NCI-H226 (cell line): ENCODE measurements around the gene ROS1.
A peak's percentile ranks its signal among the peaks of the same experiment; 100 is the strongest.
"Not testable (repeated sequence)": the region's sequence is repeated elsewhere in the genome, so short reads cannot be mapped to it uniquely, and the experiment has no call there.

Experiments used
- DNase-seq: peaks from one replicate; pipeline ENCODE4 v3.0.0-alpha.2; 2015

The ROS1 gene

DNA sequence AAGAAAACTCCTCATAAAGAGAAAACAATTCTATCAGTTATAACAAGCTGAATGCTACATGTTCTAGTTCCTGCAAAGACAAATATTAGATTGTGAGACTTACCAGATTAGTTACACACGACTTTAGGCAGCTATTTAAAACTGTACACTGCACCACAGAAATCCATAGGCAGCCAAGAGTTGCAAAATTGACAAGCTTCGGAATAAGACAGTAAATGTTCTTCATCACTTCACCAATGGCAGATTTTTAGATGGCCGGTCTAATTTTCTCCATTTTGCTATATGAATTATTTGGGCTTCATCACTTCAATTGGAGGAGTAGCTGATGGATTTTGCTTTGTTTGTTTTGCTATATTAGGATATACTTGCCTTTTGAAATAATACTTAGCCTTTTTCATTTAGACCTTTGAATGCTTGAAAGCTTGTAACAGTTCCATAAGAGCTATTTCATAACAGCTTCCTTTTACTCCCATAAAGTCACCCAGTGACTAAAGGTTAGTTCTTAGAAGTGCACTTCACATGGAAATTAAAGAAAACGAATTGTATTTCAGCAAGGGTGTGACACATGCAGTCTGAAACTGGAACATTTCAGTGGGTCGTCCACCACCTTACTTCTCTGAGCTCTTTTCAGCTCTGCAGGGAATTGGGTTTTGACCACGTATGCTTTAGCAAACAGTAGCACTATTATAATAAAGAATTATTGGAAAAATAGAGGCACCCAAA lies at the start of gene ROS1:
ROS1 (minus strand) TSS at position 512 of the 723 bp plus-strand sequence; CDS start at position 226, 286 bp downstream.
- DNase-seq = no peak

DNA sequence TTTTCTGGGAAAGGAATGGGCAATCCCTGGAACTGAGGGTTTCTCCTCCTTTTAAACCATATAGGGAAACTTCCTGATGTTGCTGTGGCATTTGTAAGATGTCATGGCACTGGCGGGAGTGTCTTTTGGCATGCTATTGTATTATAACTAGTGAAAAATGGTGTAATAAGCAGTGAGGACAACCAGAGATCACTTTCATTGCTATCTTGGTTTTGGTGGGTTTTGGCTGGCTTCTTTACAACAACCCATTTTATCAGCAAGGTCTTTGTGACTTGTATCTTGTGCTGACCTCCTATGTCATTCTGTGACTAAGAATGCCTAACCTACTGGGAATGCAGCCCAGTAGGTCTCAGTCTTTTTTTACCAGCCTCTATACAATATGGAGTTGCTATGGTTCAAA lies 47.7 kb upstream of the ROS1 start:
- DNase-seq = no peak

DNA sequence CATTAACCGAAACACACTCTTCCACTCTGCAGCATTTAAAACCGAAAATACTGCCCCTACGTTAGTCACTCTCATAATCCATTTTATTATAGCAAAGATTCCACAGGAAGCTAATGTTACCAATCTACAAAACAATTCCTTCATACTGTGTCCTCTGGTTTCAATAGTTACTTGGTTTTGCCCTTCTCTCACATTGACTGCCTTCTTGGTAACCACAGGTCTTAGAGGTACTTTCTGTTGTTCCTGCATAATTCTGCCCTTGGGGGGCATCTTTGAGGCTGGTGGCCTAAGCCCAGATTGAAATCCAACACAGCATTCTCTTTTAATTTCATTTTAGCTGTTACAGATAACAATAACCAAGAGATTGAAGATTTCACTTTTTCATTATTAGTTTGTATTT lies 46.9 kb upstream of the ROS1 start:
- DNase-seq = no peak

DNA sequence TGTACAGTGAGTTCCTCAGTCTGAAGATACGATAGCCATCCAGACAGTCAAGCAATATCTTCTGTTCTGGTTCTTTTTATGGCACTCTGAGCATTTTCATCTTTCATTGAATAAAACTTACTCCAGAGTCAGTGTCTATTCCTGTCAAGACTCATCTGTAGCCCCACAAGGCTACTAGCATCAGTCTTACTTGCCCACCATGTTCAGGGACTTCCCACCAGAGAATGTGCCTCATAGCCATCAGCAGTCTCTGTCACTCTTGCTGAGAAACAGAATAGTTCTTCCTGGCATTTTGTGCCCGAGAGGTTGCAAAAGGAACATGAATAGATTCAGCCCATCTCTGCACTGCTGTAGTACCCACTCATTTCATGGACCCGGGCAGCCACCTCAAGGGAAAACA lies 44.0 kb upstream of the ROS1 start:
- no peak for DNase-seq

DNA sequence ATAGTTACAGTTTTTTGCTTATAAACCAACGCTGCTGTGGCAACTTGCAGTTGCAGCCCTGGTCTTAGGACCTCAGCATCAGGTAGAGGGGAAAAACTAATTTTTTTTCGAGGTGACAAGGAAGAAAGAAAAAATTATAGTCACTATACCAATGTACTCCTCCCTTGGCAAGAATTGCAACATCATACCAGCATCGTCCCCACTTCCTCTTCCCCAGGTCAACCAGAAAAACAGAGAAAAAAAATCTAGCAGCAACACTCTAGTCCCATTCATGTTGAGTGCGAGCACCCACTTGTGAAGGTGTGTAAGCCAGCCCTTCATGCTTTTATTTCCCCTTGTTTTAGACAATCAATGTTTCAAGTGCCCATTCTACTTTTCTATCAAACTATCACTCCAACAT lies 43.6 kb upstream of the ROS1 start:
- DNase-seq = no peak

DNA sequence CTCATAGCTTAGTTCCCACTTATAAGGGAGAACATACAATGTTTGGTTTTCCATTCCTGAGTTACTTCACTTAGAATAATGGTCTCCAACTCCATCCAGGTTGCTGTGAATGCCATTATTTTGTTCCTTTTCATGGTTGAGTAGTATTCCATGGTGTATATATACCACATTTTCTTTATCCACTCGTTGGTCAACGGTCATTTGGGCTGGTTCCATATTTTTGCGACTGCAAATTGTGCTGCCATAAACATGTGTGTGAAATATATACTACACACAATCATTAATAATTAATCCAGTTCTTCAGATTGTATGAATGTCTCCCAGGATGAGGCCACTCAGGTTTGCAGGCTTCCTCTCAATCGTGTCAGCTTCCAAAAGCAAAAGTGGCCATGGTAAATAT lies 42.8 kb upstream of the ROS1 start:
- DNase-seq = not testable (repeated sequence)

DNA sequence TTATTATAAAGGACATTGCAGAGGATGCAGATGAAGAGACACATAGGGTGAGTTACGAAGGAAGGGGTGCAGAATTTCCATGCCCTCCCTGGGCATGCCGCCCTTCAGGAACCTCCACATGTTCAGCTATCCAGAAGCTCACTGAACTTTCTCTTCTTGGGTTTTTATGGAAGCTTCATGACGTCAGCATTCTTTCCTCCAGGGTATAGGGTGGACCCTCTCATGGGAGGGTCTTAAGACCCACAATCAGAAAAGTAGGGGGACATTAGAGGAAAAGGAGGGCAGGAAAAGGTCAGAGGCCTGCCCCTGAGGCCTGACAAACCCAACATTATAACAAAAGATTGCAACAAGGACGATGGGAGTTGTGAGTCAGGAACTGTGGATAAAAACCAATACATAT lies 42.1 kb upstream of the ROS1 start:
- no peak for DNase-seq

DNA sequence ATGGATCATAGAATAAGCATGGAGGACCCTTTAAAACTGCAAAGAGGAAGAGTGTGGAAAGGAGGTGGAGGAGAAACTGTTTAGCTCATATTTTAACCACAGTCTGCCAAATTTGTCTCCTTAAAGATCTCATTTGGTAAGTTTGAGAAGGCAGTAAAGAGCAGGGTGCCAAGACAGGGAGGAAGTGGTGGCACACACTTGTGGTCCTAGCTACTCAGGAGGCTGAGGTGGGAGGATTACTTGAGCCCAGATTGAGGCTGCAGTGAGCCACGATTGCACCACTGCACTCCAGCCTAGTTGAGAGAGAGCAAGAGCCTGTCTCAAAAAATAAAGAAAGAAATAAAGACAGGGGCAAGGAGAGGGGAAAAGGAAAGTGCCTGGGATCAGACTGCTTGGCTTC lies 39.9 kb upstream of the ROS1 start:
- DNase-seq = no peak

DNA sequence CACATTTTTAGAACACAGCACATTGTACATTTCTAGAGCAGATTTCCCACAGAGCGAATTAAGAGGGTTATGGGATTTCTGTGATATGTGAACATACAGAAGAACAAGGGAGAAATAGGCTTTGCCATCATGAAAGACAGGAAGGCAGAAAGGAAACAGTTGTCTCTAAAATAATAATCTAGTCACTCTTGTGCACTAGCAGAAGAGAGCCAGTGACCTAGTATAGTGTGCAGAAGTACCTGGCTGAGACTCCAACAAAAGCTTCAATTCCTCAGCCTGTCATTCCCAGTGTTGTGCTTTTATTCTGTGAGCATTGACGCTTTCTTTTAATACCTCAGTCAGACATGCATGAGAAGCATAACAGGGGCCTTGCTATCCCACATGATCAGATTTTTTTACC lies 39.0 kb upstream of the ROS1 start:
- no peak for DNase-seq

DNA sequence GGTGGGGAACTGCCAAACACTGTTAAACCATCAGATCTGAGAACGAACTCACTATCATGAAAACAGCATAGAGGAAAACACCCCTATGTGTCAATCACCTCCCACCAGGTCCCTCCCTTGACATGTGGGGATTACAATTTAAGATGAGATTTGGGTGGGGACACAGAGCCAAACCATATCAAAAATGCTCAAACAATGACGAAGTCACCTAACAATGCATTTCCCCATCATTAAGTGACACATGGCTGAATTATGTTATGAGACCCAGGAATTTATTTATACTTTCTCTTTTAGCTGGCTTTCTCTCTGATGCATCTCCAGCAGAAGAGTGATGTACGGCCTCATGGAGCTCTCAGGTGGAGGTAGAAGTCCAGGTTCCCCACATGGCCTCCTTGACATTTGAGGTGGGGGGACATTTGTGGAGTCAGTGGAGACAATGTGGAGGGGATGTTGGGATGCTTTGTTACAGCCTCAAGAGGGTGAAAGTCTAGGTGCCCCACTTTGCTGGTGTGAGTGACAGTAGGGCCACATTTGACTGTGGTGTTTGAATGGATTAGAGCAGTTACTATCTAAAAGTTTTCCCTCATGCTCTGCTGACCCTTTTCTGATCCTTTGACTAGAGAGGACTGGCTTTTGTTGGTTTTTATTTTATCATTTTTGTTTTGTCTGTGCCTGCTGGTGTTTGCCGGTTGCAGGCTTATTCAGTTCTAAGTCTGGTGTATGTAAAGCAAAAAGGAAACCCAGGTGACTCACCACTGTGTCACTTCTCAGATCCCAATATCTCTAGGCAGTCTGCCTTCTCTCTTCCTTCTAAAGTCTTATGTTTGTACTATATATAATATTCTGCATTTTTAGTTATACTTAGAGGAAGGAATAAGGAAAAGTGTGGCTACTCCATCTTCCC lies 38.3 kb upstream of the ROS1 start:
- no peak for DNase-seq

DNA sequence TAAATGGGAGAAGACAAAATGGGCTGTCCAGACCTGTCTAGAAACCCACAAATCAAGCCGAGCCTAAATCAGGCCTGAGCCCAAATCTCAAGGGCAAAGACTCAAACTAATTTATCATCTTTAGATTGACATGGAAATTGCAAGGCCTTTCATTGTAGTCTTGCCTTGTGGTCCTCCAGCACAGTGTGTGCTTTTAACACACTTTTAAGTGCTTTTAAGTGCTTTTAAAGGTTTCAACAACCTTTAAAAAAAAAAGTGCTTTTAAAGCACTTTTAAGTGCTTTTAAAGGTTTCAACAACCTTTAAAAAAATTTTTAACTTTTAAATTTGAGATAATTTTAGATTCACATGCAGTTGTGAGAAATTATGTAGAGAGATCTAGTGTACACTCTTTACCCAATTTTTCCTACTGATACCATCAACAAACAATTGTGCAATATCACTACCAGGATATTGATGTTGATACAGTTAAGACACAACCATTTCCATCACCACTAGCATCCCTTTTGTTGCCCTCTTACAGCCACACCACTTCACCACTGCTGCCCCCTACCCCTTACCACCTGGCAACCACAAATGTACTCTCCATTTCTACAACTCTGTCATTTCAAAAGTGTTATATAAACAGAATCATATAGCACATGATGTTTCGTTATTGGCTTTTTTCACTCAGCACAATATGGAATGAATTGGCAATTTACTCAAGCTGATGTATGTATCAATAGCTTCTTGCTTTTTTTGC lies 33.6 kb upstream of the ROS1 start:
- DNase-seq = no peak

DNA sequence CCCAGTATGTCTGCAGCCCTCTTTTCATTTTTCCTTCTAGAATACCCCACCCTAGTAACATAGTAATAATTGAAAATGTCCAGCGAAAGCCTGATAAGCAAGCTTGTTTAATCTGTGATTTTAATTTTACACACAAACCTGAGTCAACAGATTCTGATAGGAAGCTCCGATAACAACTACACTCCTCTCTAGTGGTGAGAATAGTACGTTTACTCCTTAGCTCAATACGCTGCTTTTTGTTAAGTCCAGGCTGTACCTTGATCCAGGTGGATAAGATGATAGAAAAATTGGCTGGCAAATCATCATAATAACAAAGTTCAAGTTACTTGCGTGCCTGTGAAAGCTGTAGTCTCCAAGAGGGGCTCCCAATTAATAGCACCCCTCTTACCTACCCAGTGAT lies 31.3 kb upstream of the ROS1 start:
- DNase-seq = no peak

DNA sequence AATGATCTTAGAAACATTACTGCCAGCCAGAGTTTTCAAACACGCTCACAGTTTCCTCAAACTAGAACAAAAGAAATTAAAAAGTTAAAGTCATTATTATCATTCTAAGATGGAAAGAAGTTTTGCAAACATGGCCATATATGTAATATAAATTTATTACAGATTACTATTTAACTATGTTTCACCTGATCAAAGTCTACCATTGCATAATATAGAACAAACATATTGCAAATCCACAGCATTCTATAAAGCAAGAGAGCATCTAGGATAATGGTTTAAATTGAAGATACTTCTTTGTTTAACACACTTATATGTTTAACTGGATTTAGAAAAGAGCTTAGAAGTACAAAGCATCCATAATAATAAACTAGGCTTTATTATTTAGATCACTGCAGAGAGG lies 30.5 kb upstream of the ROS1 start:
- no peak for DNase-seq

DNA sequence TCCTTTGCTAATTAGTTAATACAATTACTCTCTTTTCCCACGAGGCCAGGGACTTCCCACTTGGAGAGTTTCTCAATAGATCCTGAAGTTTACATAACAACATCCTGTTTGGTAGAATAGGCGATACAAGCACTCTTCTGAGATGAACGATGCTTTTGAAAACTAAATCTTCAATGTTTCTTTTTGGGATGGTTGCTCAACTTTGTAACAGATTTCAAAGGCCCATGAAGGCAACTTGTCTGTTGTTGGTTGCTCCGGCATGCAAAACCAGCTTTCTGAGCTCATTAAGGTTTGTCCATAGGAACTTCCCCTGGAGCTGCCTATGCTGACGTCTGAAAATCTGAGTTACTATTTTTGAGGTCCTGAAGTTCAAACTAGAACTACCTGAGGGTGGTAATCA lies 25.9 kb upstream of the ROS1 start:
- DNase-seq = no peak

DNA sequence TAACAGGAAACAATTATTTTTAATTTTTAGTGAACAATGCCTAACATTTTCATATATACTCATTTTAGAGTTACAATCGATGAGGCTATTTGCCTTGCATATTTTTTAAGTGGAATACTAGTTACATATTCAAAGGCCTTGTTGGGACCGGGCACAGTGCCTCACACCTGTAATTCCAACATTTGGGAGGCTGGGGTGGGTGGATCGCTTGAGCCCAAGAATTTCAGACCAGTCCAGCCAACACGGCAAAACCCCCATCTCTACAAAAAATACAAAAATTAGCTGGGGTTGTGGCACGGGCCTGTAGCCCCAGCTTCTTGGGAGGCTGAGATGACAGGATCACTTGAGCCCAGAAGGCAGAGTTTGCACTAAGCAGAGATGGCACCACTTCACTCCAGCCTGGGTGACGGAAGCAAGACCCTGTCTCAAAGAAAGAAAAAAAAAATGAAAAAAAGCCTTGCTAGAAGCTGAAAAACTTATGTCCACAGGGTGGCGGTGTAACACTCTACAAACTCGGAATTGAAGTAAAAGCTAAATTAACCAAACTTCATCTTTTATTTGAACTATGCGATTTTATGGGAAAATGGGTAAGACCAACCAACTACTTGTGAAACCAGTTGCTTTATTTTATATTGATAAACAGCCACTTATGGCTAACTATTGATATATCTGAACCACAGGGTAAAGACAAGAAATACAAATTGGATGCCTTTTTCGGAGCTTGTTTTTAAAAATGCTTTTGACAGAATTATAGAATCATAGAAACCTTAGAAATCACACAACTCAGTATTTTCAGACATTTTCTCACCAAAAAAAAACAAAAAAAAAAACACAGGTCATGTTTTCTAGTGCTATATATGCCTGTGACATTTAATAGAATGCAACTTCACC lies 24.1 kb upstream of the ROS1 start:
- DNase-seq = peak; percentile 47

DNA sequence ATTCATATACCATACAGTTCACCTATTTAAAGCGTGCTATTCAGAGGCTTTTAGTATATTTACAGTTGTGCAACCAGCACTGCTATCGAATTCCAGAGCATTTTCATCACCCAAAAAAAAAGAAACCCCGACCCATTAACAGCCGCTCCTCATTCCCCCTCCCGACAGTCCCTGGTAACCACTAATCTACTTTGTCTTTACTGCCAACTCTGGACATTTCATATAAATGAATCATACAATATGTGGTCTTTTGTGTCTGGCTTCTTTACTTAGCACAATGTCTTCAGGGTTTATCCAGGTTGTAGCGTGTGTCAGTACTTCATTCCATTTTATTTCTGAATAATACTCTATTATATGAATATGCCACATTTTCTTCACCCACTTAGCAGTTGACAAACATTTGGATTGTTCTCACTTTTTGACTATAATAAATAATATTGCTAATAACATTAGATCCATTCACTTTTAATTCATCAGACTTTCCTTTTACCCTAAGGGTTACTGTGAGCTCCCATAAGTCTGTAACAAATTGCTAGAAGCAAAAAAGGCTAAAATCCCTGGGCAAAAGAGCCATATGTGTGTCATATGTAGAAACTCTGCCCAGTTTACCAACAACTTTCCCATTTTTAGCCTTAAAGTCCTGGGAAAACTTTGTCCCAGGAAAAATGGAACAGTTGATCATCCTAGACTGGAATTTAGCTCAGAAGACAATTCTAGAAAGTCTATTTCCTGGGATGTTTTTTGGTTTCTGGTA lies 23.2 kb upstream of the ROS1 start:
- peak; percentile 95 for DNase-seq

DNA sequence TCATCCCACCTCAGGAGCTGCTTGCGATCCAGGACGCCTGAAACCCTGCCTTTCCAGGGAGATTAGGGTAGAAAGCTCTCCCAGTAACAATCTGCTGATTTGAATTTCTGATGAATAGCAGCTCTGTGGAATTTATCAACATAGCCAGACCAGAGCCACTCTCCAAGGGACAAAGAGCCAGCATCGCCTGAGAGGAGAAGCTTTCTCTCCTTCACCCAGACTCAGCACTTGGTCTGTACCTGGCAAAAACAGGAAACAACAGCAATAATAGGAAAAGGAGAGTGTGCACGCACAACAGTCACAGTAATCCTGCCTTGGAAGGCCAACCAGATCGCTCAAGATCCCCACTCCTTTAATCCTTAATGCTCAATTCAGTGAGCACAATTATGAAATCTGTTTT lies 22.3 kb upstream of the ROS1 start:
- DNase-seq = no peak

DNA sequence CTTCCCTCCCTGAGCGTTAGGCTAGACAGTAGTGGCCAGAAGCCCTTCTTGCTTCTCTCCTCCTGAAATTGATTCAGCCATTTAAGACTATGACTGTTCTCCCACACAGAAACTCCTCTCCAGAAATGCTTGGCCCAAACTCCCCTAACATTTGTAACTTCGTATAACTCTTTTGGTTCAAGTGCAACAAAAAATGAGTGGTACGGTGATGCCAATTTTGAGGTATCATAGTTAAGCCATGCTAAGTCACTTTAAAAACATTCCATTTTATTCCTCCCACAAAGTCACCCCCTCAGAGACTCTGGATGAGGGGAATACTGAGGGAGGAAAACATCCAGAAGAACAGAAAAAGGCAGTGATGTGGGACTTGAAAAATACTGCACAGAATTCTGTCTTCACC lies 21.1 kb upstream of the ROS1 start:
- DNase-seq = no peak

DNA sequence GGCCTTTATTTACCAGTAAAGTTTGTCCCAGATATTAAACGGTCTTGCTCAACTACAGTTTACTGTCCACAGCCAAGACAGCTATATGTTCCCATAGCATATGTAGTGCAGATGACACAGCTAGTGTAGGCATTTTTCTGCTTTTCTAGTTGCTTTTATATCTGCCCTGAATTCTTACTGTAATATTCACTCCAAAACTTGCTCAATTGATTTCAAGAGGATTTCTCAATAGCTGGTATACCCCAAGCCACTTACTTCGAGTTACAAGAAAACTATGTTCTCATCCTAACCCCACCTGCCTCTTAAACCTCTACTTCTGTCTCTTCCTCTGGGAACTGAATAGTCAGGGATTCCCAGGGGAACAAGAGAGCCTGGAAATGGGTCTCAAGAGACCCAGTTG lies 18.9 kb upstream of the ROS1 start:
- peak; percentile 21 for DNase-seq

DNA sequence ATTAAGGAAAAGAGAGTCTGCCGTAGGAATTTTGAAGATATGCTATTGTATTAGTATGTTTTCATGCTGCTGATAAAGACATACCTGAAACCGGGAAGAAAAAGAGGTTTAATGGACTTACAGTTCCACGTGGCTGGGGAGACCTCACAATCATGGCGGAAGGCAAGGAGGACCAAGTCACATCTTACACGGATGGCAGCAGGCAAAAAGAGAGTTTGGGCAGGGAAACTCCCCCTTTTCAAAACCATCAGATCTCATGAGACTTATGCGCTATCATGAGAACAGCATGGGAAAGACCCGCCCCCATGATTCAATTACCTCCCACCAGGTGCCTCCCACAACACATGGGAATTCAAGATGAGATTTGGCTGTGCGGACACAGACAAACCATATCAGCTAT lies 16.6 kb upstream of the ROS1 start:
- not testable (repeated sequence) for DNase-seq

DNA sequence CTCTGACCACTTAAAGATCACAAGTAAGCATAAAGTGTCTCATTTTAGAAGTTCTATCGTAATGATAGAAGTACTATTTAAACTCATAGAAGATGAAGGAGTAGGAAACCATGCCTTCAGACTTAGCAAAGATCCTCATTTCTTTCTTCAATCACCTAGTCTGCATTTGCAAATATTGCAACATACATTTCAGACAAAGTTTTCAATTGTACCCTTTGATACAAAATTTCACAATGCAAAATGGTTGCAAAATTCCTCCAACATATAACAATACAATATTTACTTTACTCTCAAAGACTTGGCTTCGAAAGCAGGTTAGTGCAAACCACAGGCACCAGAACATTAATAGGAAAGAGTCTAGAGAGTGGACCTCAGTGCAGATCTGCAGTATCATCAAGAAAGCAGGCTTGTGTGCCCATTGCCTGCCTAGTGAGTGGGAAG lies 16.1 kb upstream of the ROS1 start:
- peak; percentile 50 for DNase-seq
